Liver (tissue), 9 donors: ENCODE measurements around the gene CRYL1. TPM values are rescaled to one million over a fixed set of nuclear protein-coding genes. Genes with fewer than 3 reads are reported as not detected.

Experiments used
- DNase-seq: peaks from one replicate; pipeline ENCODE4 v3.0.0-alpha.2; 2017; ENCODE audit warnings: low spot score
- H3K27ac ChIP-seq, 2 donors: one replicate each; pipeline ENCODE4 v1.7.0; 2013; ENCODE audit warnings: inconsistent platforms in 2 of 2, low read length in 2 of 2, control low read depth in 1 of 2, low read depth in 1 of 2, mild to moderate bottlenecking in 1 of 2
- H3K27me3 ChIP-seq, 4 donors: one replicate each; pipeline versions ENCODE4 v1.6.1 to v1.7.0; 2013; ENCODE audit warnings: low read length in 3 of 4, inconsistent platforms in 1 of 4, mild to moderate bottlenecking in 1 of 4, moderate library complexity in 1 of 4; ENCODE audit not compliant: control insufficient read depth in 4 of 4, insufficient read depth in 4 of 4
- H3K36me3 ChIP-seq, 4 donors: one replicate each; pipeline versions ENCODE4 v1.6.1 to v1.7.0; 2013; ENCODE audit warnings: low read length in 3 of 4, mild to moderate bottlenecking in 3 of 4, low read depth in 1 of 4, moderate library complexity in 1 of 4; ENCODE audit not compliant: control insufficient read depth in 4 of 4, insufficient read depth in 3 of 4
- H3K4me1 ChIP-seq, 4 donors: one replicate each; pipeline versions ENCODE4 v1.6.1 to v1.7.0; 2013; ENCODE audit warnings: low read length in 3 of 4, mild to moderate bottlenecking in 3 of 4, moderate library complexity in 1 of 4; ENCODE audit not compliant: control insufficient read depth in 4 of 4, insufficient read depth in 4 of 4
- H3K4me3 ChIP-seq, 3 donors: one replicate each; pipeline versions ENCODE4 v1.6.1 to v1.7.0; 2013; ENCODE audit warnings: low read length in 3 of 3, control low read depth in 1 of 3, low read depth in 1 of 3, mild to moderate bottlenecking in 1 of 3
- H3K9ac ChIP-seq, 2 donors: one replicate each; pipeline ENCODE4 v1.7.0; 2013; ENCODE audit warnings: low read length in 2 of 2, mild to moderate bottlenecking in 2 of 2, moderate library complexity in 2 of 2, control low read depth in 1 of 2, low read depth in 1 of 2
- H3K9me3 ChIP-seq, 4 donors: one replicate each; pipeline versions ENCODE4 v1.6.1 to v1.7.0; 2013; ENCODE audit warnings: low read length in 3 of 4; ENCODE audit not compliant: control insufficient read depth in 4 of 4
- EGR1 ChIP-seq, 2 donors: IDR thresholded peaks; 2 replicates each; pipeline ENCODE4 v1.6.1; 2016 to 2018; ENCODE audit warnings: antibody characterized with exemption in 2 of 2, low read depth in 2 of 2
- FOXA1 ChIP-seq: IDR thresholded peaks from 2 replicates; pipeline ENCODE4 v1.6.1; 2016; ENCODE audit warnings: antibody characterized with exemption
- FOXA2 ChIP-seq: IDR thresholded peaks from 2 replicates; pipeline ENCODE4 v1.6.1; 2016; ENCODE audit warnings: antibody characterized with exemption
- GABPA ChIP-seq, 2 donors: IDR thresholded peaks in 1 of 2; conservative IDR thresholded peaks in 1 of 2; 2 replicates each; pipeline ENCODE4 v1.6.1; 2016; ENCODE audit warnings: antibody characterized with exemption in 2 of 2, mild to moderate bottlenecking in 1 of 2, moderate library complexity in 1 of 2
- HNF4A ChIP-seq, 2 donors: conservative IDR thresholded peaks; 2 replicates each; pipeline ENCODE4 v1.6.1; 2016; ENCODE audit warnings: antibody characterized with exemption in 2 of 2, mild to moderate bottlenecking in 2 of 2
- HNF4G ChIP-seq: IDR thresholded peaks from 2 replicates; pipeline ENCODE4 v1.6.1; 2016; ENCODE audit warnings: antibody characterized with exemption
- JUND ChIP-seq, 2 donors: IDR thresholded peaks; 2 replicates each; pipeline ENCODE4 v1.6.1; 2016; ENCODE audit warnings: antibody characterized with exemption in 2 of 2
- NR2F2 ChIP-seq: IDR thresholded peaks from 2 replicates; pipeline ENCODE4 v1.6.1; 2016; ENCODE audit warnings: antibody characterized with exemption
- RAD21 ChIP-seq, 2 donors: IDR thresholded peaks; 2 replicates each; pipeline ENCODE4 v1.6.1; 2016; ENCODE audit warnings: antibody characterized with exemption in 2 of 2, mild to moderate bottlenecking in 2 of 2
- RXRA ChIP-seq, 2 donors: IDR thresholded peaks; 2 replicates each; pipeline ENCODE4 v1.6.1; 2017 to 2018; ENCODE audit warnings: antibody characterized with exemption in 2 of 2, mild to moderate bottlenecking in 1 of 2
- SP1 ChIP-seq: IDR thresholded peaks from 2 replicates; pipeline ENCODE4 v1.6.1; 2018; ENCODE audit warnings: antibody characterized with exemption, mild to moderate bottlenecking
- TAF1 ChIP-seq: conservative IDR thresholded peaks from 2 replicates; pipeline ENCODE4 v1.6.1; 2016; ENCODE audit warnings: antibody characterized with exemption, mild to moderate bottlenecking
- YY1 ChIP-seq: IDR thresholded peaks from 2 replicates; pipeline ENCODE4 v1.6.1; 2016; ENCODE audit warnings: antibody characterized with exemption, mild to moderate bottlenecking
- WGBS: extraction: QIAGEN DNeasy Blood & Tissue Kit; methylation state at CpG from one replicate; pipeline ENCODE4 v1.1.7; 2013; 5-methylcytosine and 5-hydroxymethylcytosine counted together
- polyA plus RNA-seq, 2 donors: library from polyadenylated mRNA; stranded (reverse) in 1 of 2; unstranded in 1 of 2; fragments of 200-250 nt in 1 of 2; fragments of >200 nt in 1 of 2; fragmentation: Nextera tagmentation in 1 of 2; extraction: Ambion mirVana in 1 of 2; gene quantifications; one replicate each; pipeline versions ENCODE4 v1.2.1 to v1.2.3, GENCODE V29; 2013 to 2015
- total RNA-seq, 2 donors: library from RNA; depleted of rRNA; stranded (reverse); fragments of >200 nt; gene quantifications; one replicate each; pipeline ENCODE4 v1.2.3, GENCODE V29; 2014
- TF ChIP-seq, protein P1 (sequence below): IDR thresholded peaks from 2 replicates; pipeline ENCODE4 v1.6.1; 2016; ENCODE audit warnings: antibody characterized with exemption, mild to moderate bottlenecking
- TF ChIP-seq, protein P2 (sequence below): IDR thresholded peaks from 2 replicates; pipeline ENCODE4 v1.6.1; 2016; ENCODE audit warnings: antibody characterized with exemption
- TF ChIP-seq, protein P3 (sequence below): fragments of 150-350 bp; IDR thresholded peaks from 2 replicates; pipeline ENCODE4 v1.5.1; 2017; ENCODE audit warnings: improper control_type of control experiment, low read depth, low read length; ENCODE audit not compliant: missing input control
- TF ChIP-seq, protein P4 (sequence below): IDR thresholded peaks from 2 replicates; pipeline ENCODE4 v1.6.1; 2016; ENCODE audit warnings: antibody characterized with exemption
- TF ChIP-seq, protein P5 (sequence below): IDR thresholded peaks from 2 replicates; pipeline ENCODE4 v1.6.1; 2016; ENCODE audit warnings: antibody characterized with exemption
- donor health status: healthy.
- donor health status: healthy.
- donor health status: healthy.
- donor health status: healthy.
- donor health status: healthy.

The CRYL1 gene, protein sequence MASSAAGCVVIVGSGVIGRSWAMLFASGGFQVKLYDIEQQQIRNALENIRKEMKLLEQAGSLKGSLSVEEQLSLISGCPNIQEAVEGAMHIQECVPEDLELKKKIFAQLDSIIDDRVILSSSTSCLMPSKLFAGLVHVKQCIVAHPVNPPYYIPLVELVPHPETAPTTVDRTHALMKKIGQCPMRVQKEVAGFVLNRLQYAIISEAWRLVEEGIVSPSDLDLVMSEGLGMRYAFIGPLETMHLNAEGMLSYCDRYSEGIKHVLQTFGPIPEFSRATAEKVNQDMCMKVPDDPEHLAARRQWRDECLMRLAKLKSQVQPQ
- total RNA-seq (100 to 1,000 TPM in 1 of 2 donors, 10 to 100 TPM in 1; 87.8 to 179 TPM), polyA plus RNA-seq (100 to 1,000 TPM; 162 to 174 TPM)

DNA sequence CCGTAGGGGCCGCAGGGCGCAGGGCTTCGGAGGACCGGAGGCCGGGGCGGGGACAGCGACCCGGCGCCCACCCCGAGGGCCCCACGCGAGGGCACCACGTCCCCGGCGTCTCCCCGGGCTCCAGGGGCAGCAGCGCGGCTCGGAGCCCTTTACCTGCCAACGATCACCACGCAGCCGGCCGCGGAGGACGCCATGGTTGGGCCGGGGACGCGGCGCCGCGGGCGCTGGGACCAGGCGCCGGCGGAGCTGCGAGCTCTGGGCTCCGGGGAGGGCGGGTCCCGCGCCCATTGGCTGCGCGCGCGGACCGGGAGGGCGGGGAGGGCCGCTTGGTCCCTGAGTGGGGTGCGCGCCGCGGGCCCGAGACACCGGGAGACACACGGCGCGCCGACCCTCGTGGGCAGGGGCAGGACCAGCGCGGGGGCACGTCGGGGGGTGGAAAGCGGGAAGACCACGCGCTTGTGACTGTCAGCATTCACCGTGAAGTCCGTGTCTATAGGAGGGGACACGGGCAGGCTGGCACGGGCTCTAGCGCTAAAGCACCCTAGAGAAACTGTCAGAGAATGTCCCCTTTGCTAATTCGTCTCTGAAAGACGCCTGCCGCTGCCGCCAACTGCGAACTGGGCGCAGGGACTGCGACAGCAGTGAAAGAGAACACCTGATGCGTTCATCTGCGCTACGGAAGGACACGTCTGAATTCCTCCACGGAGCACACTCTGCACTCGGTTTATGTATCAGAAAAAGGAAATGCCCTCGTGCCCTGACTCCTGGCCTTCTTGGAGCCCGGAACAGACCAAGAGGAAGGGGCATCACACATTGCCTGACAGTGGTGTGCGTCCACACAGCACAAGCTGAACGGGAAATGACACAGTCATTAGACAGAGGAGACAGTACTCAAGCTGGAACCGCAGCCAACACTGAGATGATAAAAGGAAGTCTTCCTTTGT, at the start of gene CRYL1:
TSS of gene CRYL1 (minus strand) at position 257 of the 944 bp plus-strand sequence. CDS start at position 194, 63 bp downstream.
- Histone ChIP-seq H3K27ac (peak within 1 kb of the TSS; percentile 92 to 96), H3K4me3 (peak within 1 kb of the TSS; percentile 90 to 96 (median 94)), H3K9me3 (no peaks in the 10 kb centered on the region), H3K4me1 (peaks cover 6 to 28% (median 25%) of the 10 kb centered on the region in 4 donors), H3K27me3 (no peaks in the 10 kb centered on the region), H3K36me3 (no peaks in the 10 kb centered on the region), H3K9ac (peak within 1 kb of the TSS; percentile 95 to 97)
- TF ChIP-seq RAD21 (IDR thresholded peaks at IDR 0.05) (peak; percentile 33 to 53), TAF1 (peak; percentile 27), GABPA (IDR thresholded peaks at IDR 0.05 in 1 of 2, conservative IDR thresholded peaks at IDR 0.05 in 1 of 2) (peak in 1 of 2 donors; percentile 37), NR2F2 (peak; percentile 67), SP1 (peak; percentile 47), FOXA1 (no peak), YY1 (peak; percentile 68), JUND (IDR thresholded peaks at IDR 0.05) (no peak), HNF4G (no peak), EGR1 (IDR thresholded peaks at IDR 0.05; ENCODE audit: low read depth in 2 of 2) (no peak), HNF4A (conservative IDR thresholded peaks at IDR 0.05) (peak; percentile 14 to 22), FOXA2 (no peak), RXRA (IDR thresholded peaks at IDR 0.05) (peak in 1 of 2 donors; percentile 36)
- TF ChIP-seq, protein P1, sequence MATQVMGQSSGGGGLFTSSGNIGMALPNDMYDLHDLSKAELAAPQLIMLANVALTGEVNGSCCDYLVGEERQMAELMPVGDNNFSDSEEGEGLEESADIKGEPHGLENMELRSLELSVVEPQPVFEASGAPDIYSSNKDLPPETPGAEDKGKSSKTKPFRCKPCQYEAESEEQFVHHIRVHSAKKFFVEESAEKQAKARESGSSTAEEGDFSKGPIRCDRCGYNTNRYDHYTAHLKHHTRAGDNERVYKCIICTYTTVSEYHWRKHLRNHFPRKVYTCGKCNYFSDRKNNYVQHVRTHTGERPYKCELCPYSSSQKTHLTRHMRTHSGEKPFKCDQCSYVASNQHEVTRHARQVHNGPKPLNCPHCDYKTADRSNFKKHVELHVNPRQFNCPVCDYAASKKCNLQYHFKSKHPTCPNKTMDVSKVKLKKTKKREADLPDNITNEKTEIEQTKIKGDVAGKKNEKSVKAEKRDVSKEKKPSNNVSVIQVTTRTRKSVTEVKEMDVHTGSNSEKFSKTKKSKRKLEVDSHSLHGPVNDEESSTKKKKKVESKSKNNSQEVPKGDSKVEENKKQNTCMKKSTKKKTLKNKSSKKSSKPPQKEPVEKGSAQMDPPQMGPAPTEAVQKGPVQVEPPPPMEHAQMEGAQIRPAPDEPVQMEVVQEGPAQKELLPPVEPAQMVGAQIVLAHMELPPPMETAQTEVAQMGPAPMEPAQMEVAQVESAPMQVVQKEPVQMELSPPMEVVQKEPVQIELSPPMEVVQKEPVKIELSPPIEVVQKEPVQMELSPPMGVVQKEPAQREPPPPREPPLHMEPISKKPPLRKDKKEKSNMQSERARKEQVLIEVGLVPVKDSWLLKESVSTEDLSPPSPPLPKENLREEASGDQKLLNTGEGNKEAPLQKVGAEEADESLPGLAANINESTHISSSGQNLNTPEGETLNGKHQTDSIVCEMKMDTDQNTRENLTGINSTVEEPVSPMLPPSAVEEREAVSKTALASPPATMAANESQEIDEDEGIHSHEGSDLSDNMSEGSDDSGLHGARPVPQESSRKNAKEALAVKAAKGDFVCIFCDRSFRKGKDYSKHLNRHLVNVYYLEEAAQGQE = peak; percentile 84
- TF ChIP-seq, protein P2, sequence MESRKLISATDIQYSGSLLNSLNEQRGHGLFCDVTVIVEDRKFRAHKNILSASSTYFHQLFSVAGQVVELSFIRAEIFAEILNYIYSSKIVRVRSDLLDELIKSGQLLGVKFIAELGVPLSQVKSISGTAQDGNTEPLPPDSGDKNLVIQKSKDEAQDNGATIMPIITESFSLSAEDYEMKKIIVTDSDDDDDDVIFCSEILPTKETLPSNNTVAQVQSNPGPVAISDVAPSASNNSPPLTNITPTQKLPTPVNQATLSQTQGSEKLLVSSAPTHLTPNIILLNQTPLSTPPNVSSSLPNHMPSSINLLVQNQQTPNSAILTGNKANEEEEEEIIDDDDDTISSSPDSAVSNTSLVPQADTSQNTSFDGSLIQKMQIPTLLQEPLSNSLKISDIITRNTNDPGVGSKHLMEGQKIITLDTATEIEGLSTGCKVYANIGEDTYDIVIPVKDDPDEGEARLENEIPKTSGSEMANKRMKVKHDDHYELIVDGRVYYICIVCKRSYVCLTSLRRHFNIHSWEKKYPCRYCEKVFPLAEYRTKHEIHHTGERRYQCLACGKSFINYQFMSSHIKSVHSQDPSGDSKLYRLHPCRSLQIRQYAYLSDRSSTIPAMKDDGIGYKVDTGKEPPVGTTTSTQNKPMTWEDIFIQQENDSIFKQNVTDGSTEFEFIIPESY = no peak
- TF ChIP-seq, protein P3, sequence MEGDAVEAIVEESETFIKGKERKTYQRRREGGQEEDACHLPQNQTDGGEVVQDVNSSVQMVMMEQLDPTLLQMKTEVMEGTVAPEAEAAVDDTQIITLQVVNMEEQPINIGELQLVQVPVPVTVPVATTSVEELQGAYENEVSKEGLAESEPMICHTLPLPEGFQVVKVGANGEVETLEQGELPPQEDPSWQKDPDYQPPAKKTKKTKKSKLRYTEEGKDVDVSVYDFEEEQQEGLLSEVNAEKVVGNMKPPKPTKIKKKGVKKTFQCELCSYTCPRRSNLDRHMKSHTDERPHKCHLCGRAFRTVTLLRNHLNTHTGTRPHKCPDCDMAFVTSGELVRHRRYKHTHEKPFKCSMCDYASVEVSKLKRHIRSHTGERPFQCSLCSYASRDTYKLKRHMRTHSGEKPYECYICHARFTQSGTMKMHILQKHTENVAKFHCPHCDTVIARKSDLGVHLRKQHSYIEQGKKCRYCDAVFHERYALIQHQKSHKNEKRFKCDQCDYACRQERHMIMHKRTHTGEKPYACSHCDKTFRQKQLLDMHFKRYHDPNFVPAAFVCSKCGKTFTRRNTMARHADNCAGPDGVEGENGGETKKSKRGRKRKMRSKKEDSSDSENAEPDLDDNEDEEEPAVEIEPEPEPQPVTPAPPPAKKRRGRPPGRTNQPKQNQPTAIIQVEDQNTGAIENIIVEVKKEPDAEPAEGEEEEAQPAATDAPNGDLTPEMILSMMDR = no peak
- TF ChIP-seq, protein P4, sequence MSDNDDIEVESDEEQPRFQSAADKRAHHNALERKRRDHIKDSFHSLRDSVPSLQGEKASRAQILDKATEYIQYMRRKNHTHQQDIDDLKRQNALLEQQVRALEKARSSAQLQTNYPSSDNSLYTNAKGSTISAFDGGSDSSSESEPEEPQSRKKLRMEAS = peak; percentile 66
- TF ChIP-seq, protein P5, sequence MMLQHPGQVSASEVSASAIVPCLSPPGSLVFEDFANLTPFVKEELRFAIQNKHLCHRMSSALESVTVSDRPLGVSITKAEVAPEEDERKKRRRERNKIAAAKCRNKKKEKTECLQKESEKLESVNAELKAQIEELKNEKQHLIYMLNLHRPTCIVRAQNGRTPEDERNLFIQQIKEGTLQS = no peak
- DNase-seq = peak; percentile 80
- 1% methylated on average over 89 of the region's 89 CpGs for WGBS
